ENCODE data around the gene BABAM2. TPM values are rescaled to one million over a fixed set of nuclear protein-coding genes. Genes with fewer than 3 reads are reported as not detected.

BABAM2 gene
- total and polyA plus RNA-seq, 10 of the 15 experiments (the other 5 are each of a cell fraction or from before 2014, with no cell fraction given): 30.7 to 59.9 (median 44.5) TPM

DNA sequence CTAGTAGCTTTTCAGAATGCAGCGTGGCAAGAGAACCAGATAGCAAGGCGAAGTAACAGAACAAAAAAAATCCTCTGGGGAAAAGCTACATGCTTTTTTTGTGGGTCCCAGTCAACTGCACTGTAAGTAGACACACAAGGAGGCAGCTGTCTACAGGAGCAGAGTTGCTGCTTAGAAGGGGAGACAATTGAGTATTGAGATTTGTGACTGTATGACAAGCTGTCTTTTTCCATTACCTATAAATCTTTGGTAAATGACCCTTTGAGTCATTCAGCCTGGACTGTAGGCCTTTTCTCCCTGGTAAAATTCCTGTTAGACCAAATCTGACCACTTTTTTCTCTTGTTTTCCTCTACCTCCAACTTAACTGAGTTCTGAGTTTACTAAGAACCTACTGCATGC lies 358.0 kb downstream of the BABAM2 start:
- CTCF ChIA-PET: interaction anchor here (1.1 kb wide), 1 partner anchor 10 kb away, joined by 4 read pairs; no protein-coding TSS in a partner anchor
- TF ChIP-seq, protein P1, sequence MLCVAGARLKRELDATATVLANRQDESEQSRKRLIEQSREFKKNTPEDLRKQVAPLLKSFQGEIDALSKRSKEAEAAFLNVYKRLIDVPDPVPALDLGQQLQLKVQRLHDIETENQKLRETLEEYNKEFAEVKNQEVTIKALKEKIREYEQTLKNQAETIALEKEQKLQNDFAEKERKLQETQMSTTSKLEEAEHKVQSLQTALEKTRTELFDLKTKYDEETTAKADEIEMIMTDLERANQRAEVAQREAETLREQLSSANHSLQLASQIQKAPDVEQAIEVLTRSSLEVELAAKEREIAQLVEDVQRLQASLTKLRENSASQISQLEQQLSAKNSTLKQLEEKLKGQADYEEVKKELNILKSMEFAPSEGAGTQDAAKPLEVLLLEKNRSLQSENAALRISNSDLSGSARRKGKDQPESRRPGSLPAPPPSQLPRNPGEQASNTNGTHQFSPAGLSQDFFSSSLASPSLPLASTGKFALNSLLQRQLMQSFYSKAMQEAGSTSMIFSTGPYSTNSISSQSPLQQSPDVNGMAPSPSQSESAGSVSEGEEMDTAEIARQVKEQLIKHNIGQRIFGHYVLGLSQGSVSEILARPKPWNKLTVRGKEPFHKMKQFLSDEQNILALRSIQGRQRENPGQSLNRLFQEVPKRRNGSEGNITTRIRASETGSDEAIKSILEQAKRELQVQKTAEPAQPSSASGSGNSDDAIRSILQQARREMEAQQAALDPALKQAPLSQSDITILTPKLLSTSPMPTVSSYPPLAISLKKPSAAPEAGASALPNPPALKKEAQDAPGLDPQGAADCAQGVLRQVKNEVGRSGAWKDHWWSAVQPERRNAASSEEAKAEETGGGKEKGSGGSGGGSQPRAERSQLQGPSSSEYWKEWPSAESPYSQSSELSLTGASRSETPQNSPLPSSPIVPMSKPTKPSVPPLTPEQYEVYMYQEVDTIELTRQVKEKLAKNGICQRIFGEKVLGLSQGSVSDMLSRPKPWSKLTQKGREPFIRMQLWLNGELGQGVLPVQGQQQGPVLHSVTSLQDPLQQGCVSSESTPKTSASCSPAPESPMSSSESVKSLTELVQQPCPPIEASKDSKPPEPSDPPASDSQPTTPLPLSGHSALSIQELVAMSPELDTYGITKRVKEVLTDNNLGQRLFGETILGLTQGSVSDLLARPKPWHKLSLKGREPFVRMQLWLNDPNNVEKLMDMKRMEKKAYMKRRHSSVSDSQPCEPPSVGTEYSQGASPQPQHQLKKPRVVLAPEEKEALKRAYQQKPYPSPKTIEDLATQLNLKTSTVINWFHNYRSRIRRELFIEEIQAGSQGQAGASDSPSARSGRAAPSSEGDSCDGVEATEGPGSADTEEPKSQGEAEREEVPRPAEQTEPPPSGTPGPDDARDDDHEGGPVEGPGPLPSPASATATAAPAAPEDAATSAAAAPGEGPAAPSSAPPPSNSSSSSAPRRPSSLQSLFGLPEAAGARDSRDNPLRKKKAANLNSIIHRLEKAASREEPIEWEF (IDR thresholded peaks at IDR 0.05; ENCODE audit: insufficient replicate concordance, low read depth, low read length): no peak
- no peak for TF ChIP-seq CTCF (IDR thresholded peaks at IDR 0.05 in 2 of 3, conservative IDR thresholded peaks at IDR 0.05 in 1 of 3; ENCODE audit: control insufficient read depth in 2 of 3, extremely low read depth in 1 of 3, insufficient read depth in 1 of 3, low read depth in 3 of 3, low read length in 3 of 3)
- TF ChIP-seq SIN3A (IDR thresholded peaks at IDR 0.05; ENCODE audit: low read depth, low read length): no peak
- TF ChIP-seq ZZZ3 (IDR thresholded peaks at IDR 0.05; ENCODE audit: control insufficient read depth, insufficient read length, low read depth): no peak
- TF ChIP-seq RBBP5 (conservative IDR thresholded peaks at IDR 0.05): no peak
- no peak for TF ChIP-seq PAX5 (IDR thresholded peaks at IDR 0.05; ENCODE audit: borderline replicate concordance, low read depth, low read length)
- no peak for TF ChIP-seq EED (IDR thresholded peaks at IDR 0.05; ENCODE audit: low read depth)
- no peak for TF ChIP-seq ZNF384 (IDR thresholded peaks at IDR 0.05; ENCODE audit: borderline replicate concordance, low read depth, low read length)
- TF ChIP-seq RFX5 (IDR thresholded peaks at IDR 0.05; ENCODE audit: low read depth, low read length): no peak
- no peak for TF ChIP-seq CHD4 (IDR thresholded peaks at IDR 0.05)
- TF ChIP-seq POLR2A (IDR thresholded peaks at IDR 0.05; ENCODE audit: low read depth, low read length): no peak
- no peak for TF ChIP-seq CEBPZ (IDR thresholded peaks at IDR 0.05; ENCODE audit: low read depth, low read length)
- TF ChIP-seq BMI1 (IDR thresholded peaks at IDR 0.05; ENCODE audit: borderline replicate concordance): no peak
- TF ChIP-seq HDAC2 (IDR thresholded peaks at IDR 0.05): no peak

More for the DNA sequence above, 358.0 kb downstream of the BABAM2 start:
- Histone ChIP-seq H4K20me1 (ENCODE audit: control insufficient read depth, insufficient read depth) (no peaks in the 10 kb centered on the region), H3K36me3 (ENCODE audit: control insufficient read depth in 2 of 2, insufficient read depth in 2 of 2, low read length in 1 of 2) (no peaks in the 10 kb centered on the region), H3K9me3 (replicated peaks; ENCODE audit: control insufficient read depth, insufficient read depth, low read length) (no peaks in the 10 kb centered on the region), H3K4me2 (ENCODE audit: control insufficient read depth, insufficient read depth) (no peak overlapping the region), H3K4me1 (ENCODE audit: control insufficient read depth, insufficient read depth, low read length) (peaks cover 7% of the 10 kb centered on the region; the same call in 1 of the 2 replicates), H3K9ac (ENCODE audit: control insufficient read depth, insufficient read depth, low read length) (no peak overlapping the region), H3K4me3 (no peak overlapping the region), H3K27ac (ENCODE audit: control insufficient read depth, insufficient read depth) (no peak overlapping the region), H3K79me2 (ENCODE audit: control insufficient read depth, insufficient read depth, low read length) (no peaks in the 10 kb centered on the region), H3K27me3 (replicated peaks in 1 of 2; ENCODE audit: control insufficient read depth in 2 of 2, insufficient read depth in 2 of 2, low read length in 1 of 2) (no peaks in the 10 kb centered on the region), H2AFZ (ENCODE audit: control insufficient read depth, low read depth, low read length) (no peak overlapping the region)
- no peak for DNase-seq (ENCODE audit: low read depth, low spot score)
- 85% methylated on average over 2 of the region's 2 CpGs for WGBS (ENCODE audit: insufficient coverage, insufficient replicate concordance, low lambda C conversion rate, missing lambda C conversion rate)
- no peak for ATAC-seq
- no TSS peak for BruUV-seq (replicated peaks)
- intact Hi-C loops (cut with micrococcal nuclease; ENCODE audit: unreplicated experiment): no loop called here
- ChIA-PET SMC1A (ENCODE audit: uncharacterized antibody, unreplicated experiment) (interaction anchor here (0.9 kb wide), 1 partner anchor 14 kb away, joined by 3 read pairs; no protein-coding TSS in a partner anchor), RAD21 (ENCODE audit: unreplicated experiment) (no interaction called here), POLR2A (interaction anchor here (0.6 kb wide), 1 partner anchor 503 kb away, joined by 3 read pairs; the partner anchor contains the start of gene PPP1CB)
- no peak for FAIRE-seq
- in situ Hi-C loops (cut with MboI): no loop called here
